ENCODE data around the gene ADCK2.
"Not testable (repeated sequence)": the region's sequence is repeated elsewhere in the genome, so short reads cannot be mapped to it uniquely, and the experiment has no call there.

ADCK2 gene

GRCh38 chr7:140646931-140647647 is 25.7 kb upstream of the ADCK2 start:
- peak; percentile 40 for DNase-seq (ENCODE audit: low spot score)

- DNase-seq (ENCODE audit: low spot score), result no peak
Measured at GRCh38 chr7:140649556-140650205, 23.1 kb upstream of the ADCK2 start.

- no peak for DNase-seq (ENCODE audit: low spot score)
Measured at GRCh38 chr7:140650367-140650766, 22.4 kb upstream of the ADCK2 start.

- peak; percentile 64 for DNase-seq (ENCODE audit: low spot score)
Measured at GRCh38 chr7:140653319-140654108, 19.2 kb upstream of the ADCK2 start.

- DNase-seq (ENCODE audit: low spot score), result no peak
Measured at GRCh38 chr7:140654109-140654387, 18.7 kb upstream of the ADCK2 start.

GRCh38 chr7:140654661-140655060 is 18.1 kb upstream of the ADCK2 start:
- DNase-seq (ENCODE audit: low spot score), result no peak

- DNase-seq (ENCODE audit: low spot score), result no peak
Measured at GRCh38 chr7:140655511-140656408, 17.0 kb upstream of the ADCK2 start.

GRCh38 chr7:140656548-140657515 is 15.9 kb upstream of the ADCK2 start:
- DNase-seq (ENCODE audit: low spot score), result peak; percentile 19

GRCh38 chr7:140657891-140658290 is 14.9 kb upstream of the ADCK2 start:
- no peak for DNase-seq (ENCODE audit: low spot score)

GRCh38 chr7:140659856-140660255 is 12.9 kb upstream of the ADCK2 start:
- no peak for DNase-seq (ENCODE audit: low spot score)

GRCh38 chr7:140661124-140661523 is 11.6 kb upstream of the ADCK2 start:
- DNase-seq (ENCODE audit: low spot score), result no peak

- DNase-seq (ENCODE audit: low spot score), result not testable (repeated sequence)
Measured at GRCh38 chr7:140662938-140663337, 9.8 kb upstream of the ADCK2 start.

- no peak for DNase-seq (ENCODE audit: low spot score)
Measured at GRCh38 chr7:140667476-140667875, 5.3 kb upstream of the ADCK2 start.

- DNase-seq (ENCODE audit: low spot score), result no peak
Measured at GRCh38 chr7:140668641-140669040, 4.1 kb upstream of the ADCK2 start.

GRCh38 chr7:140669352-140669751 is 3.4 kb upstream of the ADCK2 start:
- DNase-seq (ENCODE audit: low spot score), result no peak

- DNase-seq (ENCODE audit: low spot score), result not testable (repeated sequence)
Measured at GRCh38 chr7:140669862-140670261, 2.9 kb upstream of the ADCK2 start.

- no peak for DNase-seq (ENCODE audit: low spot score)
Measured at GRCh38 chr7:140670343-140670935, 2.3 kb upstream of the ADCK2 start.

GRCh38 chr7:140671966-140672365 is 779 bp upstream of the ADCK2 start:
- DNase-seq (ENCODE audit: low spot score), result no peak

GRCh38 chr7:140673063-140673773 is 473 bp downstream of the ADCK2 start:
- peak; percentile 52 for DNase-seq (ENCODE audit: low spot score)

GRCh38 chr7:140673774-140674155 is 1.0 kb downstream of the ADCK2 start:
- no peak for DNase-seq (ENCODE audit: low spot score)

Measured in CD4-positive, alpha-beta T cell treated with Interleukin-2 at 100 ng/mL for 4 hours (primary cell).